ENCODE measurements around the gene CD8A. TPM values are rescaled to one million over a fixed set of nuclear protein-coding genes. Genes with fewer than 3 reads are reported as not detected.

Gene CD8A
- total RNA-seq, 1 experiment from 2014 or later = 0.28 TPM

DNA sequence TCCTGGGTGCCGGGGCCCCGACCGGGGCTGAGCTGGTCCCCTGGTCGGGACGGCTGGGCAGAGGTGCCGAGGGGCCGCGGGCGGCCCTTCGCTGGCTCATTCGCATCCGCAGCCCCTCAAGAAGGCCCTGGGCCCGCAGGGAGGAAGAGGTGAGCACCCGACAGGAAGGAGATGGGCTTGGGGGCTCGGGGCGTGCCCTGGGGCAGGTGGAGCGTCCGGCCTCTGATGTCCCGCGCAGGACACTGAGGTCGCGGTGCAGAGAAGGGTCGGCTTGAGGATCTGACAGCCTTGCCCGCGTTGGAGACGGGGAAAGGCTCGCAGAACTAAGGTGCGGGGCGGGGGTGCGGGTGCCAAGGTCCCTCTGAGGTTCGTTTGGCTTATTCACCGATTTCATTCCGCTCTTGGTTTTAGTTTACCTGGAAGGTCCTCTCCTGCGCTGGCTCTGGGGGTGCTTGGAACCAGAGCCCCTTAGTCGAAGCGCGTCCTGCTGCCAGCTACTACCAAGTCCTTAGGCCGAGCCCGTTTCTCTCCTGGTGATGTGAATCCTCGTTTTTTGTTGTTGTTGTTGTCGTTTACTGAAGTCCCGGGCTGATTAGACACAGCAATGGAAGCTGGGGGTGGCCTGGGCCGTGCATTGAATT lies 18.9 kb upstream of the CD8A start:
- Histone ChIP-seq H4K20me1 (ENCODE audit: insufficient read depth) (no peaks in the 10 kb centered on the region), H3K4me2 (no peak overlapping the region), H3K27ac (no peak overlapping the region), H3K27me3 (ENCODE audit: insufficient read depth, low read depth) (no peaks in the 10 kb centered on the region), H3F3A (ENCODE audit: insufficient read depth, low read depth) (no peaks in the 10 kb centered on the region), H2AFZ (no peak overlapping the region), H3K4me3 (no peak overlapping the region), H3K4me1 (replicated peaks; ENCODE audit: insufficient read depth) (peaks cover 7% of the 10 kb centered on the region; the same call in 1 of the 2 replicates), H3K9me2 (ENCODE audit: insufficient read depth) (no peaks in the 10 kb centered on the region), H3K36me3 (ENCODE audit: low read depth) (no peaks in the 10 kb centered on the region), H3K9me3 (ENCODE audit: insufficient read depth, low read depth) (no peaks in the 10 kb centered on the region), H3K79me2 (ENCODE audit: low read depth) (no peaks in the 10 kb centered on the region)
- intact Hi-C loops (cut with micrococcal nuclease; ENCODE audit: unreplicated experiment) = loop anchor here (5.0 kb wide), 1 partner anchor 1248 kb away; the partner anchor contains the start of gene KRCC1
- TF ChIP-seq, protein P1, sequence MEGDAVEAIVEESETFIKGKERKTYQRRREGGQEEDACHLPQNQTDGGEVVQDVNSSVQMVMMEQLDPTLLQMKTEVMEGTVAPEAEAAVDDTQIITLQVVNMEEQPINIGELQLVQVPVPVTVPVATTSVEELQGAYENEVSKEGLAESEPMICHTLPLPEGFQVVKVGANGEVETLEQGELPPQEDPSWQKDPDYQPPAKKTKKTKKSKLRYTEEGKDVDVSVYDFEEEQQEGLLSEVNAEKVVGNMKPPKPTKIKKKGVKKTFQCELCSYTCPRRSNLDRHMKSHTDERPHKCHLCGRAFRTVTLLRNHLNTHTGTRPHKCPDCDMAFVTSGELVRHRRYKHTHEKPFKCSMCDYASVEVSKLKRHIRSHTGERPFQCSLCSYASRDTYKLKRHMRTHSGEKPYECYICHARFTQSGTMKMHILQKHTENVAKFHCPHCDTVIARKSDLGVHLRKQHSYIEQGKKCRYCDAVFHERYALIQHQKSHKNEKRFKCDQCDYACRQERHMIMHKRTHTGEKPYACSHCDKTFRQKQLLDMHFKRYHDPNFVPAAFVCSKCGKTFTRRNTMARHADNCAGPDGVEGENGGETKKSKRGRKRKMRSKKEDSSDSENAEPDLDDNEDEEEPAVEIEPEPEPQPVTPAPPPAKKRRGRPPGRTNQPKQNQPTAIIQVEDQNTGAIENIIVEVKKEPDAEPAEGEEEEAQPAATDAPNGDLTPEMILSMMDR (conservative IDR thresholded peaks at IDR 0.05) = no peak
- no peak for TF ChIP-seq EZH2 (IDR thresholded peaks at IDR 0.05; ENCODE audit: low read depth)
- ChIA-PET CTCF (interaction anchor here (0.6 kb wide), 1 partner anchor 40 kb away, joined by 3 read pairs; no protein-coding TSS in a partner anchor), POLR2A (ENCODE audit: unreplicated experiment) (no interaction called here)
- DNase-seq = no peak
- no TSS peak for BruUV-seq (replicated peaks)

DNA sequence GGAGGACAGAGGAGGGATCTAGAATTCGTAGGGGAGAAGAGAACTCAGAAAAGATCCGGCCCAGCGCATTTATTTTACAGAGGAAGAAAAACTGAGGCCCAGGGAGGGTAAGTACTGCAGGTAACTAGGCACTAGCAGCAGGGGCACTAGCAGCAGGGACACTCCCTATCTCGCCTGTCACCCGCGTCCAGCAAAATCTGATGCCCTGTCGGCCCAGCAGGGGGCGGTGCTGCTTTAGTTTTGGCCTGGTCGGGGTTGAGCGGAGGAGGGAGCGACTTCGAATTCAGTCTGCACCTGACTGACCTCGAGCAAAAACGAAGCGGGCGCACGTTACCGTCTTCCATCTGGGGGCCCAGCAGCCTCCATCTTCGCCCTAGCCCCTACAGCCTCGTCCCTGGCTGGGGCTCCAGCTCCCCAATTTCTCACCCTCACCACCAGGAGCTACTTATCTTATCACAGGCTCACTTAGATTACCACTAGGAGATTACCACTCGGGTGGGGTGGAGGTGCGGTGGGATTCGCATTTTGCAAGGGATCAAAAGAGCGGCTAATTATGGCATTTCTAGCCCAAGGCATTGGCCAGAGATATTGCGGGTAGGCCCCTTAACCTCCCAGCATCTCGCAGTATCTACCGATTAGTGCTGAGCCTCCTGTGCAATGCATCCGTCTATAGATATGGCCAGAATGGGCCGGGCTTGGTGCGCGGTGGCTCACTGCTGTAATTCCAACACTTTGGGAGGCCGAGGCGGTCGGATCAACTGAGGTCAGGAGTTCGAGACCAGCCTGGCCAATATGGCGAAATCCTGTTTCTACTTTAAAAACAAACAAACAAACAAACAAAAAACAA lies 17.8 kb upstream of the CD8A start:
- no peaks in the 10 kb centered on the region for H3K36me3 ChIP-seq (ENCODE audit: low read depth)
- no peaks in the 10 kb centered on the region for H3K79me2 ChIP-seq (ENCODE audit: low read depth)
- no peak overlapping the region for H3K27ac ChIP-seq
- TF ChIP-seq, protein P1 (conservative IDR thresholded peaks at IDR 0.05) = peak; percentile 94
- TF ChIP-seq EZH2 (IDR thresholded peaks at IDR 0.05; ENCODE audit: low read depth) = no peak
- ChIA-PET POLR2A (ENCODE audit: unreplicated experiment) (no interaction called here), CTCF (no interaction called here)
- H3F3A ChIP-seq (ENCODE audit: insufficient read depth, low read depth) = no peaks in the 10 kb centered on the region
- H3K4me2 ChIP-seq = peak overlapping the region; percentile 100
- no peaks in the 10 kb centered on the region for H3K9me3 ChIP-seq (ENCODE audit: insufficient read depth, low read depth)
- DNase-seq = peak; percentile 81 to 93
- no peaks in the 10 kb centered on the region for H3K9me2 ChIP-seq (ENCODE audit: insufficient read depth)
- no peaks in the 10 kb centered on the region for H3K27me3 ChIP-seq (ENCODE audit: insufficient read depth, low read depth)
- no peaks in the 10 kb centered on the region for H4K20me1 ChIP-seq (ENCODE audit: insufficient read depth)
- peak overlapping the region; percentile 95 for H2AFZ ChIP-seq
- intact Hi-C loops (cut with micrococcal nuclease; ENCODE audit: unreplicated experiment) = loop anchor here (5.0 kb wide), 1 partner anchor 1249 kb away; the partner anchor contains the start of gene KRCC1
- peaks cover 7% of the 10 kb centered on the region; the same call in 1 of the 2 replicates for H3K4me1 ChIP-seq (replicated peaks; ENCODE audit: insufficient read depth)
- no TSS peak for BruUV-seq (replicated peaks)
- H3K4me3 ChIP-seq = peak overlapping the region; percentile 71

DNA sequence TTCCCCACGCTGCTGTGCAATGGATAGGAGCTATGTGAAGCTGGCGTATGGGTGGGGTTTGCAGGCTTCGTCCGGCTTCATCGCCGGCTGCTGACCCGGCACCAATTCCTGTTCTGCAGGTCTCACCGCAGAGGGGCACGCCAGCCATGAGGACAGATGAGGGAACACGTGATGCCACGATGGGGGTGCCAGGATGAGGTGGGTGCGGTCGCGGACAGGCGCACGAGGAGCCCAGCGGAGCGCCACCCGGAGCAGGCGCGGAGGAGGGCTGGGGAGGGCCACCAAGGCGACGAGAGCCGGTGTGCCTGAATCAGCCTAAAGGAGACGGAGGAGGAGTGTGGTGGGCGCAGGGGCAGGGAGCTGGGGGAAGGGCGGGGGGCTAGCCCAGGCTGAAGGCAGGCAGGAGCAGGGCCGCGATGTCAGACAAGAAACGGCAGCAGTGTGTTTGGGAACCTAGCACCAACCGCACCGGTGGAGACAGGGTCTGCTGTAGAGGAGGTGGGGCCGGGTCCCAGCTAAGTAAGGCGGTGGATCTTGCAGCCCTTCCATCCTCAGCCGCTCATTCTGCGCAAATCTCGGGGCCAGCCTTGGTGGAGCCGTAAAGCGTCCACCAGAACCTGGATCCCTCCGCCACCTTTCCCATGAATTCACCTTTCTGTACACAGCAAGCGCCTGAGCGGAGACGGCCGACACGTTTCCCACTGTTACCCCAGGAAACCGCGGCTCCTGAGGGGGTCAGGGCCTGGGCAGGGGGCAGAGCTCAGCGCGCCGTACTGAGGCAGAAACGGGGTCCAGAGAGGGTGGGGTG lies 17.0 kb upstream of the CD8A start:
- Histone ChIP-seq H3K9me2 (ENCODE audit: insufficient read depth) (no peaks in the 10 kb centered on the region), H4K20me1 (ENCODE audit: insufficient read depth) (no peaks in the 10 kb centered on the region), H3K4me2 (peak overlapping the region; percentile 100), H3F3A (ENCODE audit: insufficient read depth, low read depth) (no peaks in the 10 kb centered on the region), H3K9me3 (ENCODE audit: insufficient read depth, low read depth) (no peaks in the 10 kb centered on the region), H3K27me3 (ENCODE audit: insufficient read depth, low read depth) (no peaks in the 10 kb centered on the region), H3K79me2 (ENCODE audit: low read depth) (no peaks in the 10 kb centered on the region), H3K4me3 (peak overlapping the region; percentile 71), H3K27ac (no peak overlapping the region), H3K36me3 (ENCODE audit: low read depth) (no peaks in the 10 kb centered on the region), H2AFZ (peak overlapping the region; percentile 95), H3K4me1 (replicated peaks; ENCODE audit: insufficient read depth) (peaks cover 7% of the 10 kb centered on the region; the same call in 1 of the 2 replicates)
- intact Hi-C loops (cut with micrococcal nuclease; ENCODE audit: unreplicated experiment) = loop anchor here (5.0 kb wide), 1 partner anchor 1250 kb away; the partner anchor contains the start of gene KRCC1
- CTCF ChIA-PET = interaction anchor here (0.6 to 0.9 kb wide), 3 partner anchors 21 to 294 kb away, joined by 3 to 8 read pairs (median 3); no protein-coding TSS in a partner anchor
- no TSS peak for BruUV-seq (replicated peaks)
- TF ChIP-seq, protein P1 (conservative IDR thresholded peaks at IDR 0.05) = no peak
- TF ChIP-seq EZH2 (IDR thresholded peaks at IDR 0.05; ENCODE audit: low read depth) = no peak
- POLR2A ChIA-PET (ENCODE audit: unreplicated experiment) = interaction anchor here (0.5 kb wide), 1 partner anchor 245 kb away, joined by 4 read pairs; no protein-coding TSS in a partner anchor
- peak; percentile 76 to 77 for DNase-seq

All from PC-9 (cell line).